GM20431 (cell line): Measurements from ENCODE around the gene ZCCHC17.

ENCODE experiments used
- in situ Hi-C: fragments of 300-500 bp; cut with MseI, MboI; formaldehyde crosslinking; loops from one replicate; pipeline ENCODE4 v1.15.0; 2020; ENCODE audit warnings: low sequenced_read_pairs; ENCODE audit not compliant: unreplicated experiment

The ZCCHC17 gene

DNA sequence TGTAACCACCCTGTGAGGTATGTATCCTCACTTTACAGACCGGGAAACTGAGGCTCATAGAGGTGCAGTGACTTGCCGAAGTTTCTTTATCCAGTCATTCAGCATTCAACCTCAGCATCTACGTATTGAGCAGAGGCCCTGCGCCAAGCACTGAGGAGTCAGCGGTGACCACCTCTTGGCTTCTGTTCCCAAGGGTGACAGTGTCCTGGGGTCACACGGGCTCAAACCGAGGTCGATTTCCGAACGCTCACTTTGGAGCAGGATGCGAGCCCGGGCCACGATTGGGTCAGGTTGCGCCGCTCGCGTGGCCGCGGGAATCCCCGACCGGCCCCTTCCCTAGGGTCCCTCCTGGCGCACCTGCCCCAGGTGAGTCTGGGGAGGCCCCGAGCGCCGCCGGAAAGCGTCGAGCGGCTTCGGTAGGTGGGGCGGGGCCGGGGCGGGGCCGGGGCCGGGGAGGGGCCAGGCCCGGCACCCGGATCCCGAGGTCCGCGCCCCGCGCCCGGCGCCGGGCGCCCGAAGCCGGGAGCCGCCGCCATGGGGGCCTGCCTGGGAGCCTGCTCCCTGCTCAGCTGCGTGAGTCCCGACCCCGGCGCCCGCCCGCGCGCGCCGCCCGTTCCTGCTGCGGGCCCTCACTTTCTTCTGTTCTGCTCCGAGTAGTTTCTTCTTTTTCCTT, 116.0 kb downstream of the ZCCHC17 start, which contains the start of gene SERINC2:
Gene SERINC2, plus strand, starts transcription at position 482 of the 673 bp plus-strand sequence. Its CDS starts 53 bp downstream, at position 535.
- in situ Hi-C loops = no loop called here

DNA sequence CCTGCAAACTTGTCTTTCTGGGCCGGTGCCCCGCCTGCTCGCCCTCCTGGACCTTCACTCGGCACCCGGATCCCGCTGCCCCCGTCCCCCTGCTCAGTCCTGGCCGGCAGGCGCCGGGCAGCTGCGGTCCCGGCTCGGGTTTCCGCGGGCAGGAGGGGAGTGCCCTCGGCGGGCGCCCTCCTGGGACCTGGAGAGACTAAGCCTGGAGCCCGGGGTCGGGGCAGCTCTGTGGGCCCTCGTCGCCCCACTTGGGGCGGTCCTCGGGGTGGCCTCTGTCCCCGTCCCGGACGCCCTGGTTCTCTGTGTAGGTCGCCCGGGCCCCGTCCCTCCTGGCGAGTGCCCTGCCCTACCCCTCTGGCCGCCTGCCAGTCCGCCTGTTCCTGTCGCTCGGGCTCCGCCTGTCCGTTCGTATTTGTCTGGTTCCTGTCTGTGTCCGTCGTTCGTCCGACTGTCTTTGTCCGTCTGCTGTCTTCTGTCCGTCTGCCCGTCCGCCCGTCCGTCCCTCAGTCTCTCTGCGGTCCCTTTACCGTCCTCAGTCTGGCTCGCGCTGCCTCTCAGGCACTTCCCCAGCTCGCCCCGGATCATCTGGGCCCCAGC, 116.7 kb downstream of the ZCCHC17 start:
- in situ Hi-C loops = no loop called here
